Stomach (tissue), 4 donors: ENCODE data around the gene ZXDB.

ENCODE experiments used
- CTCF ChIP-seq, 7 experiments: fragments of 450-650 bp in 4 of 7; fragments of 200-600 bp in 3 of 7; sonication (generic) in 3 of 7; IDR thresholded peaks; one replicate each; pipeline ENCODE4 v1.5.1; 2016 to 2019; ENCODE audit warnings: antibody characterized with exemption in 7 of 7, control low read depth in 2 of 7, mild to moderate bottlenecking in 1 of 7
- EP300 ChIP-seq: sonication (generic); formaldehyde crosslinking; IDR thresholded peaks from one replicate; pipeline ENCODE4 v1.6.1; 2017; ENCODE audit warnings: antibody characterized with exemption
- POLR2AphosphoS5 ChIP-seq, 3 donors: sonication (generic); formaldehyde crosslinking; IDR thresholded peaks; one replicate each; pipeline ENCODE4 v1.6.1; 2016; ENCODE audit warnings: antibody characterized with exemption in 3 of 3

GRCh38 chrX:57587062-57587461 lies 4.7 kb upstream of the ZXDB start:
- no peak for TF ChIP-seq CTCF (IDR thresholded peaks at IDR 0.05)
- TF ChIP-seq EP300 = no peak
- no peak for TF ChIP-seq POLR2AphosphoS5 (IDR thresholded peaks at IDR 0.05)
